H9 (cell line): Measurements from ENCODE around the gene NR5A1. TPM values are rescaled to one million over a fixed set of nuclear protein-coding genes. Genes with fewer than 3 reads are reported as not detected.

Experiments used
- DNase-seq: peaks from one replicate; pipeline ENCODE4 v3.0.0-alpha.2; 2017
- H2AFZ ChIP-seq: one replicate; pipeline ENCODE4 v1.6.1; 2013; ENCODE audit warnings: mild to moderate bottlenecking, low read length, control low read depth, moderate library complexity
- H2AK5ac ChIP-seq: 2 replicates; pipeline ENCODE4 v1.6.1; 2013; ENCODE audit warnings: low read length, control low read depth, mixed read lengths; ENCODE audit not compliant: insufficient read length
- H2BK120ac ChIP-seq: one replicate; pipeline ENCODE4 v1.6.1; 2013; ENCODE audit warnings: low read depth, mild to moderate bottlenecking, low read length, control low read depth, inconsistent platforms; ENCODE audit not compliant: poor library complexity, severe bottlenecking
- H2BK12ac ChIP-seq: 2 replicates; pipeline ENCODE4 v1.6.1; 2013; ENCODE audit warnings: low read length, control low read depth, mixed read lengths, low read depth; ENCODE audit not compliant: insufficient read length
- H2BK15ac ChIP-seq: 2 replicates; pipeline ENCODE4 v1.6.1; 2013; ENCODE audit warnings: low read depth, low read length, control low read depth
- H2BK20ac ChIP-seq: one replicate; pipeline ENCODE4 v1.6.1; 2013; ENCODE audit warnings: low read depth, mild to moderate bottlenecking, low read length, control low read depth, inconsistent platforms; ENCODE audit not compliant: poor library complexity, severe bottlenecking
- H2BK5ac ChIP-seq: 2 replicates; pipeline ENCODE4 v1.6.1; 2013; ENCODE audit warnings: low read length, control low read depth, mixed read lengths; ENCODE audit not compliant: insufficient read length
- H3K14ac ChIP-seq: 2 replicates; pipeline ENCODE4 v1.6.1; 2013; ENCODE audit warnings: low read length, control low read depth; ENCODE audit not compliant: insufficient read depth
- H3K18ac ChIP-seq: 2 replicates; pipeline ENCODE4 v1.6.1; 2013; ENCODE audit warnings: low read depth, mild to moderate bottlenecking, mixed read lengths, low read length, control low read depth; ENCODE audit not compliant: insufficient read length
- H3K23ac ChIP-seq: 2 replicates; pipeline ENCODE4 v1.6.1; 2013; ENCODE audit warnings: low read length, control low read depth, mixed read lengths, low read depth; ENCODE audit not compliant: insufficient read length
- H3K23me2 ChIP-seq: 2 replicates; pipeline ENCODE4 v1.6.1; 2013; ENCODE audit warnings: low read depth, mild to moderate bottlenecking, mixed read lengths, low read length, control low read depth; ENCODE audit not compliant: insufficient read length, poor library complexity, severe bottlenecking
- H3K27ac ChIP-seq: 2 replicates; pipeline ENCODE4 v1.5.1; 2013; ENCODE audit warnings: low read length, control low read depth, mixed read lengths, low read depth; ENCODE audit not compliant: insufficient read length
- H3K27me3 ChIP-seq: 2 replicates; pipeline ENCODE4 v1.6.1; 2013; ENCODE audit warnings: low read length, control low read depth, inconsistent platforms; ENCODE audit not compliant: insufficient read depth
- H3K4ac ChIP-seq: 2 replicates; pipeline ENCODE4 v1.6.1; 2013; ENCODE audit warnings: low read depth, mild to moderate bottlenecking, control low read depth, inconsistent platforms, low read length, moderate library complexity
- H3K4me1 ChIP-seq: 2 replicates; pipeline ENCODE4 v1.6.1; 2013; ENCODE audit warnings: low read length, control low read depth, inconsistent platforms; ENCODE audit not compliant: insufficient read depth
- H3K4me2 ChIP-seq: 2 replicates; pipeline ENCODE4 v1.6.1; 2013; ENCODE audit warnings: low read length, control low read depth, mixed read lengths; ENCODE audit not compliant: insufficient read length, insufficient read depth
- H3K56ac ChIP-seq: 2 replicates; pipeline ENCODE4 v1.6.1; 2013; ENCODE audit warnings: low read depth, mild to moderate bottlenecking, mixed read lengths, low read length, control low read depth; ENCODE audit not compliant: insufficient read length
- H3K79me1 ChIP-seq: 2 replicates; pipeline ENCODE4 v1.6.1; 2013; ENCODE audit warnings: low read depth, mild to moderate bottlenecking, moderate library complexity, low read length, control low read depth, inconsistent platforms; ENCODE audit not compliant: insufficient read depth, poor library complexity, severe bottlenecking
- H3K79me2 ChIP-seq: 2 replicates; pipeline ENCODE4 v1.6.1; 2013; ENCODE audit warnings: low read length, control low read depth, inconsistent platforms; ENCODE audit not compliant: insufficient read depth
- H3K9ac ChIP-seq: 2 replicates; pipeline ENCODE4 v1.6.1; 2013; ENCODE audit warnings: low read length, control low read depth, mixed read lengths; ENCODE audit not compliant: insufficient read length; ENCODE audit errors: extremely low read depth
- H3K9me3 ChIP-seq: one replicate; pipeline ENCODE4 v1.6.1; 2013; ENCODE audit warnings: low read depth, low read length, inconsistent platforms; ENCODE audit not compliant: control insufficient read depth
- H3T11ph ChIP-seq: one replicate; pipeline ENCODE4 v1.6.1; 2013; ENCODE audit warnings: mild to moderate bottlenecking, low read length, control low read depth, inconsistent platforms
- H4K20me1 ChIP-seq: one replicate; pipeline ENCODE4 v1.6.1; 2013; ENCODE audit not compliant: control insufficient read depth, insufficient read length, insufficient read depth
- H4K5ac ChIP-seq: 2 replicates; pipeline ENCODE4 v1.6.1; 2013; ENCODE audit warnings: low read depth, mild to moderate bottlenecking, mixed read lengths, low read length, control low read depth; ENCODE audit not compliant: insufficient read length
- H4K8ac ChIP-seq: replicated peaks from 2 replicates; pipeline ENCODE4 v1.6.1; 2013; ENCODE audit warnings: low read length, control low read depth, mixed read lengths, low read depth; ENCODE audit not compliant: insufficient read length
- H4K91ac ChIP-seq: 2 replicates; pipeline ENCODE4 v1.6.1; 2013; ENCODE audit warnings: low read depth, mild to moderate bottlenecking, moderate library complexity, mixed read lengths, low read length, control low read depth; ENCODE audit not compliant: insufficient read length
- H3K27ac Mint-ChIP-seq, 3 experiments: 2 replicates in 2 of 3; 3 replicates in 1 of 3; pipeline ENCODE4 v1.8.0; 2020 to 2021; ENCODE audit warnings: mixed read lengths in 3 of 3, mild to moderate bottlenecking in 1 of 3, moderate library complexity in 1 of 3
- H3K27me3 Mint-ChIP-seq: 2 replicates; pipeline ENCODE4 v1.8.0; 2021; ENCODE audit warnings: low read depth, mild to moderate bottlenecking, moderate library complexity, mixed read lengths
- H3K36me3 Mint-ChIP-seq, 3 experiments: 2 replicates in 2 of 3; 3 replicates in 1 of 3; pipeline ENCODE4 v1.8.0; 2020 to 2021; ENCODE audit warnings: low read depth in 3 of 3, mixed read lengths in 3 of 3; ENCODE audit not compliant: insufficient read depth in 1 of 3
- H3K4me1 Mint-ChIP-seq, 2 experiments: 2 replicates each; pipeline ENCODE4 v1.8.0; 2020; ENCODE audit warnings: mixed read lengths in 2 of 2
- H3K4me3 Mint-ChIP-seq, 2 experiments: 2 replicates in 1 of 2; 3 replicates in 1 of 2; pipeline ENCODE4 v1.8.0; 2020 to 2021; ENCODE audit warnings: mild to moderate bottlenecking in 2 of 2, mixed read lengths in 2 of 2, moderate library complexity in 1 of 2
- H3K9me3 Mint-ChIP-seq, 2 experiments: 2 replicates in 1 of 2; 3 replicates in 1 of 2; pipeline ENCODE4 v1.8.0; 2020; ENCODE audit warnings: mild to moderate bottlenecking in 2 of 2, mixed read lengths in 2 of 2, moderate library complexity in 1 of 2
- CTCF ChIP-seq: fragments of 200-600 bp; sonication (generic); conservative IDR thresholded peaks from 3 replicates; pipeline ENCODE4 v1.8.0; 2021; ENCODE audit warnings: antibody characterized with exemption, mild to moderate bottlenecking
- WGBS: extraction: QIAGEN DNeasy Blood & Tissue Kit; methylation state at CpG from one replicate; pipeline ENCODE4 v1.1.7; 2013; ENCODE audit warnings: missing lambda C conversion rate, low lambda C conversion rate, mixed read lengths; ENCODE audit not compliant: insufficient read length; ENCODE audit errors: extremely low coverage; 5-methylcytosine and 5-hydroxymethylcytosine counted together
- total RNA-seq: library from RNA; stranded (reverse); gene quantifications from 2 replicates; pipeline ENCODE4 v1.2.1, GENCODE V29; 2021

NR5A1 gene
- total RNA-seq, 1 experiment from 2014 or later: 0.37 TPM

GRCh38 chr9:124506433-124506832 lies 766 bp downstream of the NR5A1 start:
- no peak overlapping the region for H3K18ac ChIP-seq
- no peak overlapping the region for H4K5ac ChIP-seq
- H2AK5ac ChIP-seq: no peak overlapping the region
- H3K9me3 Mint-ChIP-seq: peaks cover 0 to 8% of the 10 kb centered on the region in 2 experiments; a peak in 3 of 5 replicates
- peaks cover 6 to 29% of the 10 kb centered on the region in 2 experiments for H3K4me1 Mint-ChIP-seq
- H3T11ph ChIP-seq: no peak overlapping the region
- H2BK12ac ChIP-seq: no peak overlapping the region
- H2BK15ac ChIP-seq: no peak overlapping the region
- no CpG with 5 or more reads among the region's 8 CpGs for WGBS
- peaks cover 50% of the 10 kb centered on the region for H3K27me3 Mint-ChIP-seq
- no peak overlapping the region for H3K27ac ChIP-seq
- H3K79me2 ChIP-seq: no peaks in the 10 kb centered on the region
- H2BK5ac ChIP-seq: no peak overlapping the region
- H3K27me3 ChIP-seq: peaks cover 33% of the 10 kb centered on the region
- no peak overlapping the region for H2BK20ac ChIP-seq
- no peak for DNase-seq
- H3K14ac ChIP-seq: no peak overlapping the region
- H2AFZ ChIP-seq: no peak overlapping the region
- no peaks in the 10 kb centered on the region for H4K20me1 ChIP-seq
- no peak overlapping the region for H3K23ac ChIP-seq
- H3K4me2 ChIP-seq: no peak overlapping the region
- no peaks in the 10 kb centered on the region for H3K9me3 ChIP-seq
- H3K23me2 ChIP-seq: peaks cover 6% of the 10 kb centered on the region
- no peaks in the 10 kb centered on the region for H3K79me1 ChIP-seq
- no peak overlapping the region; a peak in 1 of 5 replicates for H3K4me3 Mint-ChIP-seq
- no peak overlapping the region for H3K27ac Mint-ChIP-seq
- H4K8ac ChIP-seq: no peak overlapping the region
- H3K56ac ChIP-seq: no peak overlapping the region
- no peak overlapping the region for H2BK120ac ChIP-seq
- H3K4me1 ChIP-seq: peaks cover 4% of the 10 kb centered on the region; the same call in 1 of the 2 replicates
- peaks cover 0 to 2% (median 0%) of the 10 kb centered on the region in 3 experiments; a peak in 1 of 7 replicates for H3K36me3 Mint-ChIP-seq
- no peak overlapping the region for H3K9ac ChIP-seq
- TF ChIP-seq CTCF: no peak
- H4K91ac ChIP-seq: no peak overlapping the region
- no peak overlapping the region for H3K4ac ChIP-seq
